GM23338 (cell line): ENCODE results near the gene XRCC4. TPM values are rescaled to one million over a fixed set of nuclear protein-coding genes. Genes with fewer than 3 reads are reported as not detected.

Experiments used
- ATAC-seq: fragments of 200-7000 bp; cut with Tn5 transposase; 3 replicates; pipeline ENCODE4 v1.9.1; 2020
- DNase-seq: peaks from one replicate; pipeline ENCODE4 v3.0.0-alpha.2; 2015; ENCODE audit warnings: low spot score
- H2AFZ ChIP-seq: fragments of 200-600 bp; sonication (generic); 2 replicates; pipeline ENCODE4 v1.8.0; 2016; ENCODE audit warnings: antibody characterized with exemption, mild to moderate bottlenecking, moderate library complexity
- H3F3A ChIP-seq: fragments of 200-600 bp; sonication (generic); replicated peaks from 2 replicates; pipeline ENCODE4 v1.8.0; 2017; ENCODE audit warnings: antibody characterized with exemption, mixed run types, low read depth
- H3K27ac ChIP-seq: fragments of 200-600 bp; sonication (generic); 2 replicates; pipeline ENCODE4 v1.6.1; 2016; ENCODE audit warnings: low read depth
- H3K27me3 ChIP-seq: fragments of 200-600 bp; sonication (generic); 2 replicates; pipeline ENCODE4 v1.8.0; 2016; ENCODE audit warnings: mild to moderate bottlenecking, mixed run types, moderate library complexity; ENCODE audit not compliant: insufficient read depth
- H3K36me3 ChIP-seq: fragments of 200-600 bp; sonication (generic); 2 replicates; pipeline ENCODE4 v1.8.0; 2016; ENCODE audit warnings: mild to moderate bottlenecking; ENCODE audit not compliant: insufficient read depth
- H3K4me1 ChIP-seq: fragments of 200-600 bp; sonication (generic); 2 replicates; pipeline ENCODE4 v1.8.0; 2016; ENCODE audit warnings: mild to moderate bottlenecking, moderate library complexity; ENCODE audit not compliant: insufficient read depth
- H3K4me2 ChIP-seq: fragments of 200-600 bp; sonication (generic); 2 replicates; pipeline ENCODE4 v1.7.1; 2017; ENCODE audit warnings: mixed run types
- H3K4me3 ChIP-seq: fragments of 200-600 bp; sonication (generic); 2 replicates; pipeline ENCODE4 v1.6.1; 2016; ENCODE audit warnings: mixed run types
- H3K79me2 ChIP-seq: fragments of 200-600 bp; sonication (generic); replicated peaks from 2 replicates; pipeline ENCODE4 v1.8.0; 2017; ENCODE audit warnings: mild to moderate bottlenecking; ENCODE audit not compliant: insufficient read depth
- H3K9me2 ChIP-seq: fragments of 200-600 bp; sonication (generic); 2 replicates; pipeline ENCODE4 v1.8.0; 2017; ENCODE audit not compliant: insufficient read depth
- H4K20me1 ChIP-seq: fragments of 200-600 bp; sonication (generic); replicated peaks from 2 replicates; pipeline ENCODE4 v1.8.0; 2017; ENCODE audit warnings: mild to moderate bottlenecking; ENCODE audit not compliant: insufficient read depth
- H3K27ac Mint-ChIP-seq: 2 replicates; pipeline ENCODE4 v1.8.0; 2020; ENCODE audit warnings: inconsistent platforms, mild to moderate bottlenecking, moderate library complexity, mixed read lengths
- H3K27me3 Mint-ChIP-seq: 3 replicates; pipeline ENCODE4 v1.8.0; 2022; ENCODE audit warnings: low read depth, mild to moderate bottlenecking, moderate library complexity, mixed read lengths, inconsistent platforms; ENCODE audit not compliant: insufficient read depth, poor library complexity
- H3K36me3 Mint-ChIP-seq: 3 replicates; pipeline ENCODE4 v1.8.0; 2021; ENCODE audit warnings: low read depth, mild to moderate bottlenecking, inconsistent platforms, moderate library complexity, mixed read lengths
- H3K4me1 Mint-ChIP-seq: 3 replicates; pipeline ENCODE4 v1.8.0; 2020; ENCODE audit warnings: mild to moderate bottlenecking, inconsistent platforms, mixed read lengths
- H3K4me3 Mint-ChIP-seq: 3 replicates; pipeline ENCODE4 v1.8.0; 2021; ENCODE audit warnings: moderate library complexity, mild to moderate bottlenecking, inconsistent platforms, mixed read lengths
- H3K9me3 Mint-ChIP-seq: 3 replicates; pipeline ENCODE4 v1.8.0; 2020; ENCODE audit warnings: moderate library complexity, mild to moderate bottlenecking, inconsistent platforms, mixed read lengths
- EZH2phosphoT487 ChIP-seq: fragments of 200-600 bp; sonication (generic); IDR thresholded peaks from one replicate; pipeline ENCODE4 v1.8.1; 2018; ENCODE audit warnings: antibody characterized with exemption; ENCODE audit not compliant: unreplicated experiment
- JUNB ChIP-seq: IDR thresholded peaks from one replicate; pipeline ENCODE4 v1.6.1; 2016; ENCODE audit warnings: antibody characterized with exemption; ENCODE audit not compliant: unreplicated experiment
- POLR2AphosphoS5 ChIP-seq: IDR thresholded peaks from 2 replicates; pipeline ENCODE4 v1.6.1; 2016; ENCODE audit warnings: antibody characterized with exemption, low read depth
- polyA plus RNA-seq: library from polyadenylated mRNA; unstranded; fragments of >200 nt; fragmentation: Nextera tagmentation; extraction: Ambion mirVana; gene quantifications from 2 replicates; pipeline ENCODE4 v1.2.1, GENCODE V29; 2016
- total RNA-seq: library from RNA; depleted of rRNA; stranded (reverse); fragments of >200 nt; shearing (Covaris generic); gene quantifications from 2 replicates; pipeline ENCODE4 v1.2.3, GENCODE V29; 2014
- TF ChIP-seq, protein P1 (sequence below): IDR thresholded peaks from 2 replicates; pipeline ENCODE4 v1.6.1; 2016; ENCODE audit warnings: antibody characterized with exemption
- TF ChIP-seq, protein P2 (sequence below): IDR thresholded peaks from one replicate; pipeline ENCODE4 v1.6.1; 2018; ENCODE audit warnings: antibody characterized with exemption; ENCODE audit not compliant: unreplicated experiment
- TF ChIP-seq, protein P3 (sequence below), 2 experiments: fragments of 200-600 bp in 1 of 2; sonication (generic) in 1 of 2; conservative IDR thresholded peaks; 2 replicates each; pipeline versions ENCODE4 v1.5.1 to v1.6.1; 2016 to 2017; ENCODE audit warnings: antibody characterized with exemption in 2 of 2, low read depth in 2 of 2, mild to moderate bottlenecking in 2 of 2, moderate library complexity in 1 of 2
- TF ChIP-seq, protein P4 (sequence below): fragments of 250-450 bp; sonication (Bioruptor Pico); IDR thresholded peaks from 2 replicates; pipeline ENCODE4 v1.5.0; 2020; ENCODE audit warnings: mild to moderate bottlenecking, moderate library complexity

The XRCC4 gene
- total and polyA plus RNA-seq, 2 experiments from 2014 or later, result 11.5 to 22.4 TPM

DNA sequence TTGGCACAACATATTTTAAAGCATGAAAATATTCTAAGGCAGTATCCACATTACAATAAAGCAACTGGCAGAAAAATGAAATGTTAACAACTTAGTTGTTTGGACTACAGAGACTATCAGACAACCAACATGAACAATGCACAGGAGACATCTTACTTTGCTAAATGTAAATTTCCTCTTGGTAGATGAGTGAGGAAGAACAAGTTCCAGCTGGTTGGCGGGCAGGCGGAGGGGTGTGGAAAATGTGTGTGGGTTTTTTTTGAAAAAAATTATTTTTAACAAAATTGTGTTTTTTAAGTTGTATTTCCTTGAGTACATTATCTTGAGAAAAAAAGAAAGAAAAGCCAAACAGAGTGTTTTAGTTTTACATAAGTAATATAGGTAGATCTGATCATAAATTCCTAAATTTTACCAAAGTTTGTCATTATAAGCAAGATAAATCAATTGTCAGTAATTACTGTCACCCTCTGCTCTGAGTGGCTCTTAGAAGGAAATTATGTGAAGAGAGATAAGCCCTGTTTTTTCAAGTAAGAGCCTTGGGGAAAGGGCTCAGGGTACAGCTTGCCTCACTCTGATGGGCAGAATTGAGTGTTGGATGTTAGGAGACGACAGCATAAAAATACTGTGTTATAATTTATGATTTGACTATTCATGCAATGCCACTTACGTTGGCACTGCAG is 42.7 kb upstream of the XRCC4 start (continued):
- TF ChIP-seq, protein P1, sequence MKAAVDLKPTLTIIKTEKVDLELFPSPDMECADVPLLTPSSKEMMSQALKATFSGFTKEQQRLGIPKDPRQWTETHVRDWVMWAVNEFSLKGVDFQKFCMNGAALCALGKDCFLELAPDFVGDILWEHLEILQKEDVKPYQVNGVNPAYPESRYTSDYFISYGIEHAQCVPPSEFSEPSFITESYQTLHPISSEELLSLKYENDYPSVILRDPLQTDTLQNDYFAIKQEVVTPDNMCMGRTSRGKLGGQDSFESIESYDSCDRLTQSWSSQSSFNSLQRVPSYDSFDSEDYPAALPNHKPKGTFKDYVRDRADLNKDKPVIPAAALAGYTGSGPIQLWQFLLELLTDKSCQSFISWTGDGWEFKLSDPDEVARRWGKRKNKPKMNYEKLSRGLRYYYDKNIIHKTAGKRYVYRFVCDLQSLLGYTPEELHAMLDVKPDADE, result no peak
- TF ChIP-seq, protein P2, sequence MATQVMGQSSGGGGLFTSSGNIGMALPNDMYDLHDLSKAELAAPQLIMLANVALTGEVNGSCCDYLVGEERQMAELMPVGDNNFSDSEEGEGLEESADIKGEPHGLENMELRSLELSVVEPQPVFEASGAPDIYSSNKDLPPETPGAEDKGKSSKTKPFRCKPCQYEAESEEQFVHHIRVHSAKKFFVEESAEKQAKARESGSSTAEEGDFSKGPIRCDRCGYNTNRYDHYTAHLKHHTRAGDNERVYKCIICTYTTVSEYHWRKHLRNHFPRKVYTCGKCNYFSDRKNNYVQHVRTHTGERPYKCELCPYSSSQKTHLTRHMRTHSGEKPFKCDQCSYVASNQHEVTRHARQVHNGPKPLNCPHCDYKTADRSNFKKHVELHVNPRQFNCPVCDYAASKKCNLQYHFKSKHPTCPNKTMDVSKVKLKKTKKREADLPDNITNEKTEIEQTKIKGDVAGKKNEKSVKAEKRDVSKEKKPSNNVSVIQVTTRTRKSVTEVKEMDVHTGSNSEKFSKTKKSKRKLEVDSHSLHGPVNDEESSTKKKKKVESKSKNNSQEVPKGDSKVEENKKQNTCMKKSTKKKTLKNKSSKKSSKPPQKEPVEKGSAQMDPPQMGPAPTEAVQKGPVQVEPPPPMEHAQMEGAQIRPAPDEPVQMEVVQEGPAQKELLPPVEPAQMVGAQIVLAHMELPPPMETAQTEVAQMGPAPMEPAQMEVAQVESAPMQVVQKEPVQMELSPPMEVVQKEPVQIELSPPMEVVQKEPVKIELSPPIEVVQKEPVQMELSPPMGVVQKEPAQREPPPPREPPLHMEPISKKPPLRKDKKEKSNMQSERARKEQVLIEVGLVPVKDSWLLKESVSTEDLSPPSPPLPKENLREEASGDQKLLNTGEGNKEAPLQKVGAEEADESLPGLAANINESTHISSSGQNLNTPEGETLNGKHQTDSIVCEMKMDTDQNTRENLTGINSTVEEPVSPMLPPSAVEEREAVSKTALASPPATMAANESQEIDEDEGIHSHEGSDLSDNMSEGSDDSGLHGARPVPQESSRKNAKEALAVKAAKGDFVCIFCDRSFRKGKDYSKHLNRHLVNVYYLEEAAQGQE, result no peak
- TF ChIP-seq, protein P3, sequence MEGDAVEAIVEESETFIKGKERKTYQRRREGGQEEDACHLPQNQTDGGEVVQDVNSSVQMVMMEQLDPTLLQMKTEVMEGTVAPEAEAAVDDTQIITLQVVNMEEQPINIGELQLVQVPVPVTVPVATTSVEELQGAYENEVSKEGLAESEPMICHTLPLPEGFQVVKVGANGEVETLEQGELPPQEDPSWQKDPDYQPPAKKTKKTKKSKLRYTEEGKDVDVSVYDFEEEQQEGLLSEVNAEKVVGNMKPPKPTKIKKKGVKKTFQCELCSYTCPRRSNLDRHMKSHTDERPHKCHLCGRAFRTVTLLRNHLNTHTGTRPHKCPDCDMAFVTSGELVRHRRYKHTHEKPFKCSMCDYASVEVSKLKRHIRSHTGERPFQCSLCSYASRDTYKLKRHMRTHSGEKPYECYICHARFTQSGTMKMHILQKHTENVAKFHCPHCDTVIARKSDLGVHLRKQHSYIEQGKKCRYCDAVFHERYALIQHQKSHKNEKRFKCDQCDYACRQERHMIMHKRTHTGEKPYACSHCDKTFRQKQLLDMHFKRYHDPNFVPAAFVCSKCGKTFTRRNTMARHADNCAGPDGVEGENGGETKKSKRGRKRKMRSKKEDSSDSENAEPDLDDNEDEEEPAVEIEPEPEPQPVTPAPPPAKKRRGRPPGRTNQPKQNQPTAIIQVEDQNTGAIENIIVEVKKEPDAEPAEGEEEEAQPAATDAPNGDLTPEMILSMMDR (conservative IDR thresholded peaks at IDR 0.05; ENCODE audit: low read depth in 2 of 2), result no peak
- TF ChIP-seq EZH2phosphoT487, result no peak

DNA sequence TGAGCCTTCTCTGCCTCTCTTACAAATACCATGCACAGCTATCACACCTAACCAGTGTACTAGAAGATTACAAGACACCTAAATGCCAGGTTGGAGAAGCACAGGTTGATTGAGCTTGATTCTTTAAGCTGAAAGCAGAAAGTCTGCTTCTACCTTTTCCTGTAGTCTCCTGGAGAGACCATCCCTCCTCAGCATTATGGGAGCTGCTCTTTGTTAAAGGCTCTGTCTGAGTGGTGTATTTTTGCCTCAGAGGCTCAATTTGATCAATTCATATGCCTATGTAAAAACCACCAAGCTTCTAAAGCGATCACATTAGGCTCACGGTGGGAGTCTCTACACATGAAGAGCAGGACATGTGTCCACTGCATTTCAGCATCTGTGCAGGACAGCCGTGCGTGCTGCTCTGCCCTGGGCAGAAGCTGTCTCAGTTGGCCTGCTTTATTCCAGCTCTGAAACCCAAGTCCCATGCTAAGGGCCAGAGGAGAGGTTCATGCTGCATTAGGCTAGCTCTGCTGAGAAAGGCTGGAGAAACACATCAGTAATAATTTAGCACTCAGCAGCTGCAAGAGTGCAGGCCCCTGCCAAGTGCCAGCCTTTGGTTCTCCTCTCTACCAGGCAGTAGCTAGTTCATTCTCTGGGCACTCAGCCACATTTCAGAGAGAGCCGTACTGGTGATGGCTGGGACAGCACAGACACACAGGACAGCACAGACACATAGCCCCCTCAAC is 41.8 kb upstream of the XRCC4 start:
- Histone ChIP-seq H3K36me3 (no peaks in the 10 kb centered on the region), H4K20me1 (no peaks in the 10 kb centered on the region), H2AFZ (peak overlapping the region; percentile 76), H3K27me3 (no peaks in the 10 kb centered on the region), H3F3A (no peaks in the 10 kb centered on the region), H3K9me2 (no peaks in the 10 kb centered on the region), H3K4me2 (no peak overlapping the region), H3K4me1 (peaks cover 19% of the 10 kb centered on the region), H3K27ac (no peak overlapping the region), H3K4me3 (no peak overlapping the region), H3K79me2 (no peaks in the 10 kb centered on the region)
- Mint-ChIP-seq H3K36me3 (no peaks in the 10 kb centered on the region; the same call in 2 of the 3 replicates), H3K4me1 (peaks cover 33% of the 10 kb centered on the region), H3K4me3 (no peak overlapping the region), H3K27me3 (no peaks in the 10 kb centered on the region), H3K9me3 (no peaks in the 10 kb centered on the region), H3K27ac (peak overlapping the region; percentile 89; the same call in 1 of the 2 replicates)
- peak; percentile 81 for ATAC-seq
- no peak for DNase-seq
- TF ChIP-seq JUNB (no peak), POLR2AphosphoS5 (no peak)
- TF ChIP-seq, protein P4, sequence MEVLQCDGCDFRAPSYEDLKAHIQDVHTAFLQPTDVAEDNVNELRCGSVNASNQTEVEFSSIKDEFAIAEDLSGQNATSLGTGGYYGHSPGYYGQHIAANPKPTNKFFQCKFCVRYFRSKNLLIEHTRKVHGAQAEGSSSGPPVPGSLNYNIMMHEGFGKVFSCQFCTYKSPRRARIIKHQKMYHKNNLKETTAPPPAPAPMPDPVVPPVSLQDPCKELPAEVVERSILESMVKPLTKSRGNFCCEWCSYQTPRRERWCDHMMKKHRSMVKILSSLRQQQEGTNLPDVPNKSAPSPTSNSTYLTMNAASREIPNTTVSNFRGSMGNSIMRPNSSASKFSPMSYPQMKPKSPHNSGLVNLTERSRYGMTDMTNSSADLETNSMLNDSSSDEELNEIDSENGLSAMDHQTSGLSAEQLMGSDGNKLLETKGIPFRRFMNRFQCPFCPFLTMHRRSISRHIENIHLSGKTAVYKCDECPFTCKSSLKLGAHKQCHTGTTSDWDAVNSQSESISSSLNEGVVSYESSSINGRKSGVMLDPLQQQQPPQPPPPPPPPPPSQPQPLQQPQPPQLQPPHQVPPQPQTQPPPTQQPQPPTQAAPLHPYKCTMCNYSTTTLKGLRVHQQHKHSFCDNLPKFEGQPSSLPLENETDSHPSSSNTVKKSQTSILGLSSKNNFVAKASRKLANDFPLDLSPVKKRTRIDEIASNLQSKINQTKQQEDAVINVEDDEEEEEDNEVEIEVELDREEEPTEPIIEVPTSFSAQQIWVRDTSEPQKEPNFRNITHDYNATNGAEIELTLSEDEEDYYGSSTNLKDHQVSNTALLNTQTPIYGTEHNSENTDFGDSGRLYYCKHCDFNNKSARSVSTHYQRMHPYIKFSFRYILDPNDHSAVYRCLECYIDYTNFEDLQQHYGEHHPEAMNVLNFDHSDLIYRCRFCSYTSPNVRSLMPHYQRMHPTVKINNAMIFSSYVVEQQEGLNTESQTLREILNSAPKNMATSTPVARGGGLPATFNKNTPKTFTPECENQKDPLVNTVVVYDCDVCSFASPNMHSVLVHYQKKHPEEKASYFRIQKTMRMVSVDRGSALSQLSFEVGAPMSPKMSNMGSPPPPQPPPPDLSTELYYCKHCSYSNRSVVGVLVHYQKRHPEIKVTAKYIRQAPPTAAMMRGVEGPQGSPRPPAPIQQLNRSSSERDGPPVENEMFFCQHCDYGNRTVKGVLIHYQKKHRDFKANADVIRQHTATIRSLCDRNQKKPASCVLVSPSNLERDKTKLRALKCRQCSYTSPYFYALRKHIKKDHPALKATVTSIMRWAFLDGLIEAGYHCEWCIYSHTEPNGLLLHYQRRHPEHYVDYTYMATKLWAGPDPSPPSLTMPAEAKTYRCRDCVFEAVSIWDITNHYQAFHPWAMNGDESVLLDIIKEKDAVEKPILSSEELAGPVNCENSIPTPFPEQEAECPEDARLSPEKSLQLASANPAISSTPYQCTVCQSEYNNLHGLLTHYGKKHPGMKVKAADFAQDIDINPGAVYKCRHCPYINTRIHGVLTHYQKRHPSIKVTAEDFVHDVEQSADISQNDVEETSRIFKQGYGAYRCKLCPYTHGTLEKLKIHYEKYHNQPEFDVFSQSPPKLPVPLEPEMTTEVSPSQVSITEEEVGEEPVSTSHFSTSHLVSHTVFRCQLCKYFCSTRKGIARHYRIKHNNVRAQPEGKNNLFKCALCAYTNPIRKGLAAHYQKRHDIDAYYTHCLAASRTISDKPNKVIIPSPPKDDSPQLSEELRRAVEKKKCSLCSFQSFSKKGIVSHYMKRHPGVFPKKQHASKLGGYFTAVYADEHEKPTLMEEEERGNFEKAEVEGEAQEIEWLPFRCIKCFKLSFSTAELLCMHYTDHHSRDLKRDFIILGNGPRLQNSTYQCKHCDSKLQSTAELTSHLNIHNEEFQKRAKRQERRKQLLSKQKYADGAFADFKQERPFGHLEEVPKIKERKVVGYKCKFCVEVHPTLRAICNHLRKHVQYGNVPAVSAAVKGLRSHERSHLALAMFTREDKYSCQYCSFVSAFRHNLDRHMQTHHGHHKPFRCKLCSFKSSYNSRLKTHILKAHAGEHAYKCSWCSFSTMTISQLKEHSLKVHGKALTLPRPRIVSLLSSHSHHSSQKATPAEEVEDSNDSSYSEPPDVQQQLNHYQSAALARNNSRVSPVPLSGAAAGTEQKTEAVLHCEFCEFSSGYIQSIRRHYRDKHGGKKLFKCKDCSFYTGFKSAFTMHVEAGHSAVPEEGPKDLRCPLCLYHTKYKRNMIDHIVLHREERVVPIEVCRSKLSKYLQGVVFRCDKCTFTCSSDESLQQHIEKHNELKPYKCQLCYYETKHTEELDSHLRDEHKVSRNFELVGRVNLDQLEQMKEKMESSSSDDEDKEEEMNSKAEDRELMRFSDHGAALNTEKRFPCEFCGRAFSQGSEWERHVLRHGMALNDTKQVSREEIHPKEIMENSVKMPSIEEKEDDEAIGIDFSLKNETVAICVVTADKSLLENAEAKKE (CRISPR knock-in tag), result no peak
- TF ChIP-seq, protein P3 (conservative IDR thresholded peaks at IDR 0.05; ENCODE audit: low read depth in 2 of 2), result no peak
